HL-60 (cell line): ENCODE results near the gene FCF1.

Experiments used
- DNase-seq, 2 experiments: peaks; one replicate each; pipeline ENCODE4 v3.0.0-alpha.2; 2010 to 2020; ENCODE audit warnings: low read depth in 1 of 2, low spot score in 1 of 2
- H3K27ac ChIP-seq: fragments of 250-450 bp; sonication (Bioruptor Pico); replicated peaks from 2 replicates; pipeline ENCODE4 v1.5.1; 2020; ENCODE audit warnings: mild to moderate bottlenecking, moderate library complexity
- H3K27me3 ChIP-seq: fragments of 250-450 bp; sonication (Bioruptor Pico); 2 replicates; pipeline ENCODE4 v1.5.1; 2021; ENCODE audit warnings: mild to moderate bottlenecking, moderate library complexity; ENCODE audit not compliant: insufficient read depth, poor library complexity, severe bottlenecking
- H3K4me3 ChIP-seq: replicated peaks from 2 replicates; pipeline ENCODE4 v1.5.1; 2011; ENCODE audit warnings: mild to moderate bottlenecking, control low read depth, low read length; ENCODE audit not compliant: insufficient read depth
- GABPA ChIP-seq: IDR thresholded peaks from 2 replicates; pipeline ENCODE4 v1.6.1; 2012; ENCODE audit warnings: low read depth
- POLR2AphosphoS5 ChIP-seq: IDR thresholded peaks from 2 replicates; pipeline ENCODE4 v1.6.1; 2012; ENCODE audit warnings: low read depth
- SPI1 ChIP-seq: IDR thresholded peaks from 2 replicates; pipeline ENCODE4 v1.6.1; 2012; ENCODE audit warnings: low read depth, mild to moderate bottlenecking, borderline replicate concordance
- TF ChIP-seq, protein P1 (sequence below): IDR thresholded peaks from one replicate; pipeline ENCODE4 v1.5.1; 2011; ENCODE audit warnings: low read length, control low read depth, inconsistent platforms; ENCODE audit not compliant: insufficient read depth
- TF ChIP-seq, protein P2 (sequence below): IDR thresholded peaks from 2 replicates; pipeline ENCODE4 v1.6.1; 2012; ENCODE audit warnings: low read depth; ENCODE audit not compliant: insufficient replicate concordance

The FCF1 gene

DNA sequence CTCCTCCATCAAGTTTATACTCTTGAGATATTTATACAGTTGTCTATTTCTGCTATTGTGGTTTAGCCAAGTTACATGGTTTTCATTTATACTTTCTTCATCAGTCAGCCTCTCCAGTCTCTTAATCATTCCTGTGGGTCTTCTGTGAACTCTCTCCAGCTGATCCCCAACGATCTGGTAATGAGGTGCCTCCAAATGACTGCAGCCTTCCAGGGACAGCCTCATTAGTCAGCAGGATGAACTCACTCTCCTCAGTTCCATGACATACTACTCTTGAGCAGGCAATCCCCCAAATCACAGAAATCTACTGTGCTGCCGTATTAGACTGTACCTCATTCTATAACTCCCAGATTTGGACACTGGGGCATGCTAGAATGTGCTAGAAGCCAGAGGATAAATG is 15.4 kb upstream of the FCF1 start:
- Histone ChIP-seq H3K4me3 (no peak overlapping the region), H3K27me3 (no peaks in the 10 kb centered on the region), H3K27ac (no peak overlapping the region)
- no peak for DNase-seq
- no peak for TF ChIP-seq GABPA

DNA sequence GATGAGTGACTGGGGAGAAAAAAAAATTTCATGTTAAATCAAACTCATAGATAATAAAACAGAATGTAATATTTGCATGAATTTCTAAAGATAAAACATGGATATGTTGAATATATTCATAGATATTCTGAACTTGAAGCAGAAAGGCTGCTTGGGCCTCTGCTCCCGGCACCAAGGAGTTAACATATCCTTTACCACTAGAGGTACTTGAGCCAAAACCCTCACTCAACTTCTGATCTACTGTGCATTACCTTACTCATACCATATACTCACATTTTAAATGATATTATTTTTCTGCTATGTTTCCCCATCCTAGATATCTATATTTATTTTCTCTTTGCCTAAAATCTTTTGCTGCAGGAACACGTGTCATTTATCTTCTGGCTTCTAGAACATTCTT is 15.0 kb upstream of the FCF1 start:
- H3K27me3 ChIP-seq, result no peaks in the 10 kb centered on the region
- H3K4me3 ChIP-seq, result no peak overlapping the region
- H3K27ac ChIP-seq, result peak overlapping the region; percentile 11; the same call in 1 of the 2 replicates
- no peak for DNase-seq
- TF ChIP-seq GABPA, result no peak
- no peak for TF ChIP-seq SPI1
- TF ChIP-seq, protein P1, sequence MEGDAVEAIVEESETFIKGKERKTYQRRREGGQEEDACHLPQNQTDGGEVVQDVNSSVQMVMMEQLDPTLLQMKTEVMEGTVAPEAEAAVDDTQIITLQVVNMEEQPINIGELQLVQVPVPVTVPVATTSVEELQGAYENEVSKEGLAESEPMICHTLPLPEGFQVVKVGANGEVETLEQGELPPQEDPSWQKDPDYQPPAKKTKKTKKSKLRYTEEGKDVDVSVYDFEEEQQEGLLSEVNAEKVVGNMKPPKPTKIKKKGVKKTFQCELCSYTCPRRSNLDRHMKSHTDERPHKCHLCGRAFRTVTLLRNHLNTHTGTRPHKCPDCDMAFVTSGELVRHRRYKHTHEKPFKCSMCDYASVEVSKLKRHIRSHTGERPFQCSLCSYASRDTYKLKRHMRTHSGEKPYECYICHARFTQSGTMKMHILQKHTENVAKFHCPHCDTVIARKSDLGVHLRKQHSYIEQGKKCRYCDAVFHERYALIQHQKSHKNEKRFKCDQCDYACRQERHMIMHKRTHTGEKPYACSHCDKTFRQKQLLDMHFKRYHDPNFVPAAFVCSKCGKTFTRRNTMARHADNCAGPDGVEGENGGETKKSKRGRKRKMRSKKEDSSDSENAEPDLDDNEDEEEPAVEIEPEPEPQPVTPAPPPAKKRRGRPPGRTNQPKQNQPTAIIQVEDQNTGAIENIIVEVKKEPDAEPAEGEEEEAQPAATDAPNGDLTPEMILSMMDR, result no peak
- TF ChIP-seq, protein P2, sequence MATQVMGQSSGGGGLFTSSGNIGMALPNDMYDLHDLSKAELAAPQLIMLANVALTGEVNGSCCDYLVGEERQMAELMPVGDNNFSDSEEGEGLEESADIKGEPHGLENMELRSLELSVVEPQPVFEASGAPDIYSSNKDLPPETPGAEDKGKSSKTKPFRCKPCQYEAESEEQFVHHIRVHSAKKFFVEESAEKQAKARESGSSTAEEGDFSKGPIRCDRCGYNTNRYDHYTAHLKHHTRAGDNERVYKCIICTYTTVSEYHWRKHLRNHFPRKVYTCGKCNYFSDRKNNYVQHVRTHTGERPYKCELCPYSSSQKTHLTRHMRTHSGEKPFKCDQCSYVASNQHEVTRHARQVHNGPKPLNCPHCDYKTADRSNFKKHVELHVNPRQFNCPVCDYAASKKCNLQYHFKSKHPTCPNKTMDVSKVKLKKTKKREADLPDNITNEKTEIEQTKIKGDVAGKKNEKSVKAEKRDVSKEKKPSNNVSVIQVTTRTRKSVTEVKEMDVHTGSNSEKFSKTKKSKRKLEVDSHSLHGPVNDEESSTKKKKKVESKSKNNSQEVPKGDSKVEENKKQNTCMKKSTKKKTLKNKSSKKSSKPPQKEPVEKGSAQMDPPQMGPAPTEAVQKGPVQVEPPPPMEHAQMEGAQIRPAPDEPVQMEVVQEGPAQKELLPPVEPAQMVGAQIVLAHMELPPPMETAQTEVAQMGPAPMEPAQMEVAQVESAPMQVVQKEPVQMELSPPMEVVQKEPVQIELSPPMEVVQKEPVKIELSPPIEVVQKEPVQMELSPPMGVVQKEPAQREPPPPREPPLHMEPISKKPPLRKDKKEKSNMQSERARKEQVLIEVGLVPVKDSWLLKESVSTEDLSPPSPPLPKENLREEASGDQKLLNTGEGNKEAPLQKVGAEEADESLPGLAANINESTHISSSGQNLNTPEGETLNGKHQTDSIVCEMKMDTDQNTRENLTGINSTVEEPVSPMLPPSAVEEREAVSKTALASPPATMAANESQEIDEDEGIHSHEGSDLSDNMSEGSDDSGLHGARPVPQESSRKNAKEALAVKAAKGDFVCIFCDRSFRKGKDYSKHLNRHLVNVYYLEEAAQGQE, result no peak
- no peak for TF ChIP-seq POLR2AphosphoS5

DNA sequence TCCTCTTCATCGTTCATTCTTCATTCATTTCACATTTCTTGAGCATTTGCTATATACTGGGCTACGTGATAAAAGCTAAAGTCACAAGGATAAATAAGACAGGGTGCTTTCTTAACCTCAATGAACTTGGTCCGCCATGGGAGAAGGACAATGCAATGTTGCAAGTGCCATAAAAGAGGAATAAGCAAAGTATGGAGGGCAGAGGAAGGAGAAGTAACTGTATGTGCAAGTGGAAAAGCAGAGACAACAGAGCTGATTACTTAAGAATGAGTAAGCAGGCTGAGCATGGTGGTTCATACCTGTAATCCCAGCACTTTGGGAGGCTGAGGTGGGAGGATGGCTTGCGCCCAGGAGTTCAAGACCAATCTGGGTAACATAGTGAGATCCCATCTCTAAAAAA is 14.5 kb upstream of the FCF1 start:
- TF ChIP-seq SPI1, result peak; percentile 35; the same call in 1 of the 2 replicates
- TF ChIP-seq, protein P2, result no peak
- no peak overlapping the region for H3K4me3 ChIP-seq
- H3K27ac ChIP-seq, result peak overlapping the region; percentile 11; the same call in 1 of the 2 replicates
- DNase-seq, result peak in 1 of 2 experiments; percentile 49
- no peaks in the 10 kb centered on the region for H3K27me3 ChIP-seq

DNA sequence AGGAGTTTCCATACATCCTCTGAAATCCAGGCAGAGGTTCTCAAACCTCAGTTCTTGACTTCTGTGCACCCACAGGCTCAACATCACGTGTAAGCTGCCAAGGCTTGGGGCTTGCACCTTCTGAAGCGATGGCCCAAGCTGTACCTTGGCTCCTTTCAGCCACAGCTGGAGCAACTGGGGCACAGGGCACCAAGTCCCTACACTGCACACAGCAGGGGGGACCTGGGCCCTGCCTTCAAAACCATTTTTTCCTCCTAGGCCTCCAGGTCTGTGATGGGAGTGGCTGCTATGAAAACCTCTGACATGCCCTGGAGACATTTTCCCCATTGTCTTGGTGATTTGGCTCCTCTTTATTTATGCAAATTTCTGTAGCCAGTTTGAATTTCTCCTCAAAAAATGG is 10.7 kb upstream of the FCF1 start:
- Histone ChIP-seq H3K27me3 (no peaks in the 10 kb centered on the region), H3K27ac (no peak overlapping the region), H3K4me3 (no peak overlapping the region)
- DNase-seq, result no peak
- TF ChIP-seq, protein P2, result no peak
- TF ChIP-seq SPI1 (no peak), POLR2AphosphoS5 (no peak), GABPA (no peak)
- TF ChIP-seq, protein P1, result no peak
